Measurements from ENCODE around the gene PRDX5. TPM values are rescaled to one million over a fixed set of nuclear protein-coding genes. Genes with fewer than 3 reads are reported as not detected.

The PRDX5 gene
- total RNA-seq, 2 experiments from 2014 or later = 103 to 105 TPM

- Mint-ChIP-seq H3K4me1 (ENCODE audit: low read depth) (peaks cover 5% of the 10 kb centered on the region), H3K27ac (no peak overlapping the region), H3K27me3 (no peaks in the 10 kb centered on the region), H3K36me3 (ENCODE audit: low read depth) (peaks cover 51% of the 10 kb centered on the region), H3K9me3 (no peaks in the 10 kb centered on the region), H3K4me3 (no peak overlapping the region)
- ATAC-seq (no peak), DNase-seq (no peak)
- POLR2A ChIA-PET = no interaction called here
- TF ChIP-seq, protein P1, sequence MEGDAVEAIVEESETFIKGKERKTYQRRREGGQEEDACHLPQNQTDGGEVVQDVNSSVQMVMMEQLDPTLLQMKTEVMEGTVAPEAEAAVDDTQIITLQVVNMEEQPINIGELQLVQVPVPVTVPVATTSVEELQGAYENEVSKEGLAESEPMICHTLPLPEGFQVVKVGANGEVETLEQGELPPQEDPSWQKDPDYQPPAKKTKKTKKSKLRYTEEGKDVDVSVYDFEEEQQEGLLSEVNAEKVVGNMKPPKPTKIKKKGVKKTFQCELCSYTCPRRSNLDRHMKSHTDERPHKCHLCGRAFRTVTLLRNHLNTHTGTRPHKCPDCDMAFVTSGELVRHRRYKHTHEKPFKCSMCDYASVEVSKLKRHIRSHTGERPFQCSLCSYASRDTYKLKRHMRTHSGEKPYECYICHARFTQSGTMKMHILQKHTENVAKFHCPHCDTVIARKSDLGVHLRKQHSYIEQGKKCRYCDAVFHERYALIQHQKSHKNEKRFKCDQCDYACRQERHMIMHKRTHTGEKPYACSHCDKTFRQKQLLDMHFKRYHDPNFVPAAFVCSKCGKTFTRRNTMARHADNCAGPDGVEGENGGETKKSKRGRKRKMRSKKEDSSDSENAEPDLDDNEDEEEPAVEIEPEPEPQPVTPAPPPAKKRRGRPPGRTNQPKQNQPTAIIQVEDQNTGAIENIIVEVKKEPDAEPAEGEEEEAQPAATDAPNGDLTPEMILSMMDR (IDR thresholded peaks at IDR 0.05) = no peak
- intact Hi-C loops (cut with micrococcal nuclease) = no loop called here
- CTCF ChIA-PET = interaction anchor here (1.8 kb wide), 1 partner anchor 82 kb away, joined by 5 read pairs; no protein-coding TSS in a partner anchor
These were observed 48.8 kb downstream of the PRDX5 start for GRCh38 chr11:64366751-64367150.

GRCh38 chr11:64367931-64368672, 50.2 kb downstream of the PRDX5 start:
- intact Hi-C loops (cut with micrococcal nuclease) = no loop called here

GRCh38 chr11:64368673-64369074, 50.8 kb downstream of the PRDX5 start:
- no peak overlapping the region for H3K27ac Mint-ChIP-seq
- ChIA-PET CTCF (no interaction called here), POLR2A (interaction anchor here (1.1 kb wide), 1 partner anchor 17 kb away, joined by 3 read pairs; no protein-coding TSS in a partner anchor)
- DNase-seq (no peak), ATAC-seq (no peak)
- intact Hi-C loops (cut with micrococcal nuclease) = no loop called here
- H3K4me1 Mint-ChIP-seq (ENCODE audit: low read depth) = peaks cover 3% of the 10 kb centered on the region
- H3K9me3 Mint-ChIP-seq = no peaks in the 10 kb centered on the region
- TF ChIP-seq, protein P1 (IDR thresholded peaks at IDR 0.05) = no peak
- peaks cover 33% of the 10 kb centered on the region for H3K36me3 Mint-ChIP-seq (ENCODE audit: low read depth)
- no peaks in the 10 kb centered on the region for H3K27me3 Mint-ChIP-seq
- H3K4me3 Mint-ChIP-seq = no peak overlapping the region

More at GRCh38 chr11:64367931-64368672, 50.2 kb downstream of the PRDX5 start:
- ATAC-seq = no peak
- ChIA-PET CTCF (no interaction called here), POLR2A (interaction anchor here (1.1 kb wide), 1 partner anchor 16 kb away, joined by 3 read pairs; no protein-coding TSS in a partner anchor)
- Mint-ChIP-seq H3K4me1 (ENCODE audit: low read depth) (peaks cover 3% of the 10 kb centered on the region), H3K36me3 (ENCODE audit: low read depth) (peaks cover 38% of the 10 kb centered on the region), H3K9me3 (no peaks in the 10 kb centered on the region), H3K27ac (no peak overlapping the region), H3K4me3 (no peak overlapping the region), H3K27me3 (no peaks in the 10 kb centered on the region)
- DNase-seq = no peak
- TF ChIP-seq, protein P1 (IDR thresholded peaks at IDR 0.05) = no peak

GRCh38 chr11:64369440-64370421, 51.8 kb downstream of the PRDX5 start:
- no peak overlapping the region for H3K27ac Mint-ChIP-seq
- peaks cover 30% of the 10 kb centered on the region for H3K36me3 Mint-ChIP-seq (ENCODE audit: low read depth)
- intact Hi-C loops (cut with micrococcal nuclease) = no loop called here
- CTCF ChIA-PET = no interaction called here
- peaks cover 3% of the 10 kb centered on the region for H3K4me1 Mint-ChIP-seq (ENCODE audit: low read depth)
- POLR2A ChIA-PET = no interaction called here
- H3K9me3 Mint-ChIP-seq = no peaks in the 10 kb centered on the region
- TF ChIP-seq, protein P1 (IDR thresholded peaks at IDR 0.05) = no peak
- H3K4me3 Mint-ChIP-seq = no peak overlapping the region
- DNase-seq (no peak), ATAC-seq (no peak)
- H3K27me3 Mint-ChIP-seq = no peaks in the 10 kb centered on the region
